Ishikawa (cell line): ENCODE results near the gene RAB8A.

Experiments used
- EGR1 ChIP-seq: IDR thresholded peaks from 2 replicates; pipeline ENCODE4 v1.6.1; 2012
- NFIC ChIP-seq: IDR thresholded peaks from 2 replicates; pipeline ENCODE4 v1.6.1; 2012
- REST ChIP-seq: IDR thresholded peaks from 2 replicates; pipeline ENCODE4 v1.6.1; 2012; ENCODE audit warnings: low read depth, mild to moderate bottlenecking
- TF ChIP-seq, protein P1 (sequence below): IDR thresholded peaks from 2 replicates; pipeline ENCODE4 v1.6.1; 2012

DNA sequence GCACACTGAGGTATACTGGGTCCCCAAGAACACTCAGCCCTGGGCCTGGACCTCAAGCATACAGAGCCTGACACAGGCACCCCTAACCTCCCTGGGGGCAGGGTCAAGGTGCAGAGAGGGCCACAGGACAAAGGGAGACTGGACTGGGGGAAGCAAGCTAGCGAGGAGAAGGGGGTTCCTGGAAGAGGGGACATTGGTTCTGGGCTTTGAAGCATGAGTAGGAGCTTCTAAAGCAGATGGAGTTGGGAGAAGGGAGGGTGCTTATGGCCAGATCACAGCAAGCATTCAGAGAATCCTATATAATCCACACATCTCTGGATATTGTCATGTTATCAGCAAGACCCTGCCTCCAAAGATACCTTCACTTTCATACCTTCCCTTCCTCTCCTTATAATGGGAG, 58.4 kb downstream of the RAB8A start:
- no peak for TF ChIP-seq REST
- TF ChIP-seq NFIC, result no peak
- TF ChIP-seq EGR1, result no peak
- TF ChIP-seq, protein P1, sequence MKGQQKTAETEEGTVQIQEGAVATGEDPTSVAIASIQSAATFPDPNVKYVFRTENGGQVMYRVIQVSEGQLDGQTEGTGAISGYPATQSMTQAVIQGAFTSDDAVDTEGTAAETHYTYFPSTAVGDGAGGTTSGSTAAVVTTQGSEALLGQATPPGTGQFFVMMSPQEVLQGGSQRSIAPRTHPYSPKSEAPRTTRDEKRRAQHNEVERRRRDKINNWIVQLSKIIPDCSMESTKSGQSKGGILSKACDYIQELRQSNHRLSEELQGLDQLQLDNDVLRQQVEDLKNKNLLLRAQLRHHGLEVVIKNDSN, result no peak
